Mucosa of rectum (tissue), 2 donors: ENCODE data around the gene DMC1.

Source experiments
- H3K27ac ChIP-seq, 2 donors: one replicate each; pipeline ENCODE4 v1.7.0; 2013; ENCODE audit warnings: inconsistent platforms in 2 of 2, low read depth in 2 of 2, low read length in 2 of 2
- H3K27me3 ChIP-seq, 2 donors: one replicate each; pipeline ENCODE4 v1.7.0; 2013; ENCODE audit warnings: low read length in 2 of 2; ENCODE audit not compliant: control insufficient read depth in 2 of 2, insufficient read depth in 2 of 2
- H3K36me3 ChIP-seq, 2 donors: one replicate each; pipeline ENCODE4 v1.7.0; 2013; ENCODE audit warnings: low read length in 2 of 2; ENCODE audit not compliant: control insufficient read depth in 2 of 2, insufficient read depth in 2 of 2
- H3K4me1 ChIP-seq, 2 donors: one replicate each; pipeline ENCODE4 v1.7.0; 2013; ENCODE audit warnings: low read length in 2 of 2, mild to moderate bottlenecking in 1 of 2; ENCODE audit not compliant: control insufficient read depth in 2 of 2, insufficient read depth in 2 of 2
- H3K4me3 ChIP-seq, 2 donors: one replicate each; pipeline ENCODE4 v1.7.0; 2013; ENCODE audit warnings: low read length in 2 of 2
- H3K9ac ChIP-seq, 2 donors: one replicate each; pipeline ENCODE4 v1.7.0; 2013; ENCODE audit warnings: low read length in 2 of 2, low read depth in 1 of 2, mild to moderate bottlenecking in 1 of 2
- H3K9me3 ChIP-seq, 2 donors: one replicate each; pipeline ENCODE4 v1.7.0; 2013; ENCODE audit warnings: low read length in 2 of 2; ENCODE audit not compliant: control insufficient read depth in 2 of 2
- donor health status: healthy.
- donor health status: Normal muscosa, but diverticular disease.

DMC1 gene

DNA sequence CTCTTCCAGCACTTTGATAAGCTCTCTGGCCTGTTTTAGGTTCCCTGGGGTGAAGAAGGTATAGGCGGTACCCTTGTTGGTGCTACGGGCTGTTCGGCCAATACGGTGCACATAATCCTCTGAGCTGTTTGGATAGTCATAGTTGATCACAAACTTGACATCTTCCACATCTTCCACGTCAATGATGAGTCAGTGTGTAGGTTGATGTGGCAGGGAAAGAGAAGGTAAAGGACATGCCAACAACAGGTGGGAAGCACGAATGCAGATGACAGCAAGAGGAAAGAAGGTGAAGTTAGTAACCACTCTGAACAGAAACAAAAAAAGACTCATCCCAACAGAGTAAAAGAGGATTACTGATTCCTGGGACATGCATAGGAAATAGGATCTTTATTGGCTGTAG, 82.0 kb downstream of the DMC1 start:
- no peak overlapping the region for H3K4me3 ChIP-seq
- H3K27me3 ChIP-seq, result no peaks in the 10 kb centered on the region
- H3K9ac ChIP-seq, result no peak overlapping the region
- no peaks in the 10 kb centered on the region for H3K9me3 ChIP-seq
- peaks cover 2 to 5% of the 10 kb centered on the region in 2 donors for H3K4me1 ChIP-seq
- peaks cover 84 to 85% of the 10 kb centered on the region in 2 donors for H3K36me3 ChIP-seq
- H3K27ac ChIP-seq, result no peak overlapping the region

- no peak overlapping the region for H3K9ac ChIP-seq
- no peaks in the 10 kb centered on the region for H3K27me3 ChIP-seq
- H3K4me1 ChIP-seq, result no peaks in the 10 kb centered on the region
- H3K27ac ChIP-seq, result no peak overlapping the region
- H3K9me3 ChIP-seq, result no peaks in the 10 kb centered on the region
- H3K4me3 ChIP-seq, result no peak overlapping the region
- H3K36me3 ChIP-seq, result peaks cover 83 to 86% of the 10 kb centered on the region in 2 donors
These were observed 84.2 kb downstream of the DMC1 start for GRCh38 chr22:38485783-38486182.

DNA sequence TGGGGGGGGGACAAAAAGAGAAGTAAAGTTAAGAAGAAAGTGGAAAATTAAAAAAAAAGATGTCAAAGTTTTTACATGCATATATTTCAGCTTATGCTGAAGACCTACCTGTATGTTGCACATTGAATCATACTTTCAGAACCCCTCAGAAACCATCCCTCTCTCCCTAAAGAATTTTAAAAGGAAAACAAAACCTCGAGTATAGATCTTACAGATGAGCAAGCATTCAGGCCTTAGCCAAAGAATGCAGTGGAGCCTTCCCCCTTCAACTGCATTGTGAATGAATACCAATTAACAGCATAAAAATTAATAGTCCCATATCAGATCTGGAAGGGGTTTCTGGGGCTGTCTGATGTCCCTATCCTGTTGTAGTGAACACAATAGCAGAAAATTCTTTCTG, 85.7 kb downstream of the DMC1 start:
- no peak overlapping the region for H3K4me3 ChIP-seq
- no peak overlapping the region for H3K9ac ChIP-seq
- no peaks in the 10 kb centered on the region for H3K4me1 ChIP-seq
- no peaks in the 10 kb centered on the region for H3K27me3 ChIP-seq
- H3K9me3 ChIP-seq, result no peaks in the 10 kb centered on the region
- peaks cover 73 to 76% of the 10 kb centered on the region in 2 donors for H3K36me3 ChIP-seq
- no peak overlapping the region for H3K27ac ChIP-seq

DNA sequence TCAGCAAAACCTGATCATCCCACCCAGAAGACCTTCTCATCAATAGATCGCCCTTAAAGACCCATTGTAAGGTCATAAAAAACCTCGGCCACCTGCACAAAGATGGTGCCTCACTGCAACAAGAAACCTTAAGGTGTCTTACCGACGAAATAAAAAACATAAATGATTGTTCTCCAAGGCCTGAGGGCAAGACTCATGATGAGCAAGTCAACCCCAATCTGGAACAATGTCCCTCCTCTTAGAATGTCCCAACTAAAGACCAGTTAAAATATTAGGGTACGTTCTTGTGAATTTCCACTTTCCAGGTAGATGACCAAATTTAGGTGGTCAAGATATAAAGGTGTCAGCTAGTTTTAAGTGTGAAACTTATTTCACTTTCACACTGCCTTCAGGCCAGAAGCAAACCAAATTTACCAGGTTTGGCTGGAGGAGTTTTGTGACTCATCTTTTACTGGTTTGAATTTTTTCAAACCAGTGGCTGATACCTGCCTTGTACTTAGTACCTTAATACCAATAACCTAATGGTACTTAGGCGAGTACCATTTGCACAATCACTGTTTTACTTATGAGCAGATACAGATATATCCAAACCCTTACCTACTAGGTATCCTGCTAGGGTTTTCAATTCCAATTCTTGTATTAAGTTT, 87.2 kb downstream of the DMC1 start:
- H3K9ac ChIP-seq, result no peak overlapping the region
- no peaks in the 10 kb centered on the region for H3K27me3 ChIP-seq
- H3K36me3 ChIP-seq, result peaks cover 62 to 64% of the 10 kb centered on the region in 2 donors
- no peak overlapping the region for H3K27ac ChIP-seq
- H3K9me3 ChIP-seq, result no peaks in the 10 kb centered on the region
- H3K4me3 ChIP-seq, result no peak overlapping the region
- H3K4me1 ChIP-seq, result no peaks in the 10 kb centered on the region

GRCh38 chr22:38481871-38482332, 88.1 kb downstream of the DMC1 start:
- Histone ChIP-seq H3K27ac (no peak overlapping the region), H3K9me3 (no peaks in the 10 kb centered on the region), H3K4me3 (no peak overlapping the region), H3K9ac (no peak overlapping the region), H3K27me3 (no peaks in the 10 kb centered on the region), H3K4me1 (no peaks in the 10 kb centered on the region), H3K36me3 (peaks cover 58 to 61% of the 10 kb centered on the region in 2 donors)

- Histone ChIP-seq H3K9ac (no peak overlapping the region), H3K27me3 (no peaks in the 10 kb centered on the region), H3K36me3 (peaks cover 53 to 55% of the 10 kb centered on the region in 2 donors), H3K4me3 (no peak overlapping the region), H3K27ac (no peak overlapping the region), H3K4me1 (no peaks in the 10 kb centered on the region), H3K9me3 (no peaks in the 10 kb centered on the region)
These were observed 88.7 kb downstream of the DMC1 start for GRCh38 chr22:38481162-38481870.

DNA sequence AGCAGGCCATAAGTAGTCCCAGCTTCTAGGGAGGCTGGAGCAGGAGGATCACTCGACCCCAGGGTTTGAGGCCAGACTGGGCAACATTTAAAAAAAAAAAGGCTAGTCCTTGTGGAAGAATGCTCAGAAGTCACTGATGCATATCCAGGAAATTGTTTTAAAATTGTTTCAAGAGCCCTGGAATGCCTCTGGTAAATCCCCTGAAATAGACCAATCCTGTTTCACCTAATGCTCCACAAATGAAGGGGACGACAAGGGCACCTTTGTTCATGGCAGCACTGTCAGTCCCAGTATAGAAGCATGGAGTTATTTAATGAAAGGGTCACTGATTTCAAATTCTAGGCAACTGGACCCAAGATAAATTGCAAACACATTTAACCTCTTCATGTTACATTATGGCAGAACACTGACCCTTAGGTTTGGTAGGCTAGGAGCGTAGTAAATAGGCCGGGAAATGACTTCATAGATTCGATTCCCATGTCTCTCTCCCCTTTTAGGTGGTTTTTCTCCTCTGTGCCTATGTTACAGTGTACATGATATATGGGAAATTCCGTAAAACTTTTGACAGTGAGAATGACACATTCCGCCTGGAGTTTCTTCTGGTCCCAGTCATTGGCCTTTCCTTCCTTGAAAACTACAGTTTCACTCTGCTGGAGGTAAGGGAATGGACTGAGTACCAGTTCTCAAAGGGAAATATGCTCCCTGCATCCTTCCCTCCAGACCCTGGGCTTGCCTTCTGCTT, 90.7 kb downstream of the DMC1 start:
- Histone ChIP-seq H3K36me3 (peaks cover 36 to 42% of the 10 kb centered on the region in 2 donors), H3K9me3 (no peaks in the 10 kb centered on the region), H3K27me3 (no peaks in the 10 kb centered on the region), H3K4me3 (no peak overlapping the region), H3K4me1 (no peaks in the 10 kb centered on the region), H3K27ac (no peak overlapping the region), H3K9ac (peak overlapping the region in 1 of 2 donors; percentile 17)

GRCh38 chr22:38477585-38477984, 92.4 kb downstream of the DMC1 start:
- Histone ChIP-seq H3K9ac (no peak overlapping the region), H3K9me3 (no peaks in the 10 kb centered on the region), H3K4me3 (no peak overlapping the region), H3K4me1 (no peaks in the 10 kb centered on the region), H3K36me3 (peaks cover 19 to 26% of the 10 kb centered on the region in 2 donors), H3K27ac (no peak overlapping the region), H3K27me3 (no peaks in the 10 kb centered on the region)

DNA sequence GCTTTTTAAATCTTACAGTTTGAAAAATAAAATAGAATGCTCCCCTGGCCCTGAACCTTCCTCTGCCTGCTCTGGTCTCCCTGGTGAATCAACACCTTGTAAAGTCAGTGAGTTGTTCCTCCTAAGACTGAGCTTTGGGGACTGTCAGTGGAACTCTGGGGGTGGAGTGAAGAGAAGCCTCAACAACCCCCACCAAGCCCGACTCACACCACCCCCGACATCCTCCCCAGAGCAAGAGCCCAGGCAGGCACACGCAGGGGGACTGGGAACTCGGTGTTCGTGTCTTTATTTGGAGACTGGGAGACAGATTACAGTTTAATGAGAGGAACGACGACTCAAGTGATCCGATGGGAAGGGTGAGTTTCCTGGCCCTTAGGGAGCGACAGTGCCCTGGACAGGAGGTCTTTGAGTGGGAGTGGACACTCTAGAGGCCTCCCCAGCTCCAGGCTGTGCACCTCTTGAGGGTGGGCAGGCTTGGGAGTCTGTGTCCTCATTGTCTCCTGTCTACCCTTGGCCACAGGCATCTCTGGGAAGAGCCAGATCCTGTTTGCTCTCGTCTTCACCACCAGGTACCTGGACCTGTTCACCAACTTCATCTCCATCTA, 95.9 kb downstream of the DMC1 start:
- no peaks in the 10 kb centered on the region for H3K27me3 ChIP-seq
- no peak overlapping the region for H3K9ac ChIP-seq
- H3K27ac ChIP-seq, result no peak overlapping the region
- peaks cover 0 to 3% of the 10 kb centered on the region in 2 donors for H3K36me3 ChIP-seq
- H3K9me3 ChIP-seq, result no peaks in the 10 kb centered on the region
- no peak overlapping the region for H3K4me3 ChIP-seq
- no peaks in the 10 kb centered on the region for H3K4me1 ChIP-seq

- Histone ChIP-seq H3K27ac (no peak overlapping the region), H3K4me1 (peaks cover 8 to 13% of the 10 kb centered on the region in 2 donors), H3K4me3 (no peak overlapping the region), H3K9me3 (no peaks in the 10 kb centered on the region), H3K36me3 (no peaks in the 10 kb centered on the region), H3K9ac (no peak overlapping the region), H3K27me3 (peaks cover 0 to 2% of the 10 kb centered on the region in 2 donors)
These were observed 98.7 kb downstream of the DMC1 start for GRCh38 chr22:38471237-38471636.
